ENCODE measurements around the gene FCGR3A. TPM values are rescaled to one million over a fixed set of nuclear protein-coding genes. Genes with fewer than 3 reads are reported as not detected.
A peak's percentile ranks its signal among the peaks of the same experiment; 100 is the strongest.
"Not testable (repeated sequence)": the region's sequence is repeated elsewhere in the genome, so short reads cannot be mapped to it uniquely, and the experiment has no call there.

The FCGR3A gene
- total RNA-seq, 1 experiment from 2014 or later: not detected

DNA sequence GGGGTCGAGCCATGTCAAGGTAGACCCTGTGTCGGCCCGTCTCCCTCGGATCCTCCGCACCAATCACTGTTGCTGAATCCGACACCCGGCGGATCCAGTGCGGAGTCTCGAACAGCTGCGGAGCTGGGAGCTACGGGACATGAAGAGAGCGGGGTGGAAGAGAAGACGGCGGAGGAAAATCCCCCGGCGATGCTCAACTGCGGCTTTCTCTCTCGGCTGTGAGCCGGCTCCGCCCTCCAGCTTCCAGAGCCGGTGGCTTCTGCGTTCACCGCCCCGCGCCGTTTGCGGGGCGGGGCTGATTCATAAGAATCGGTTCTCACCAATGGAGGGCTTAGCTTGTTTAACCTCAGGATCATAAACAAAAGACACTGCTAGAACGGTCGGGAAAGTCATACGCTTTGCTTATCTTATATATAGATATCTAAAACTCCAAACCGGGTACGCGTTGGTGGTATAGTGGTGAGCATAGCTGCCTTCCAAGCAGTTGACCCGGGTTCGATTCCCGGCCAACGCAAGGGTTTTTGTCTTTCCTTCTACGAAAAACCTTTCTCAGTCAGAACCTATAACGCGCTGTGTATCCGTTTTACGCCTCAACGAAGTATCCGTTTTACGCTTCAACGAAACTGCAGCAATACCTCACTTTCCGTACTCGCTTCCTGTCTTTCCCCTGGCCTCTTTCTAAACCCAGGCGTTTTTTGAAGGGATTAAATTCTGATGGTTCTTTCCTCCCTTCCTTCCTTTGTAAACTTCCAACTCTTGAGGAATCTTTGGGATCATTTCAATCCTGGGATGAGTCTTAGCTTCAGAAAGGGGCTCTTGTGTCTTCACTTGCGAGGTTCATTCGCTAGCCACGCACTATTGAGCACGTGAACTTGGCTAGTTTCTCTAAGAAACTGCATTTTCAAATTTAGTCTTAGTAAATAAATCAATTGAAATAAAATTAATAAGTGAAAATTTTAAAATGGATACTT, 18.7 kb downstream of the FCGR3A start:
- peak; percentile 97 for DNase-seq (ENCODE audit: low spot score)

DNA sequence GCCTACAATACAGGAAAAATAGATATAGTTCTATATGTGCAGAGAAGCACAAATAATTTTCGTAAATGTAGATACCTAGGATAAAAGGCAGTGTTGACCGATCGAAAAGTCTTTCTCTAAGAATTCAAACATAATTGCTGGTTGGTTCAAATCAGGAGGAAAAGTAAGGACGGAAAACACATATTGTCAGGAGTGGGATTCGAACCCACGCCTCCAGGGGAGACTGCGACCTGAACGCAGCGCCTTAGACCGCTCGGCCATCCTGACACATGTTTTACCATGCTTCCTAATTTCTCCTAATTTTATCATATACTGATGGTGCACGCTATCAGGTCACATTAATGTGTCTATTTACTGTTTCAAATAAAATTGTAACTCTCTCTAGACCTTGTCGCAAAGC, 19.5 kb downstream of the FCGR3A start:
- peak; percentile 81 for DNase-seq (ENCODE audit: low spot score)

DNA sequence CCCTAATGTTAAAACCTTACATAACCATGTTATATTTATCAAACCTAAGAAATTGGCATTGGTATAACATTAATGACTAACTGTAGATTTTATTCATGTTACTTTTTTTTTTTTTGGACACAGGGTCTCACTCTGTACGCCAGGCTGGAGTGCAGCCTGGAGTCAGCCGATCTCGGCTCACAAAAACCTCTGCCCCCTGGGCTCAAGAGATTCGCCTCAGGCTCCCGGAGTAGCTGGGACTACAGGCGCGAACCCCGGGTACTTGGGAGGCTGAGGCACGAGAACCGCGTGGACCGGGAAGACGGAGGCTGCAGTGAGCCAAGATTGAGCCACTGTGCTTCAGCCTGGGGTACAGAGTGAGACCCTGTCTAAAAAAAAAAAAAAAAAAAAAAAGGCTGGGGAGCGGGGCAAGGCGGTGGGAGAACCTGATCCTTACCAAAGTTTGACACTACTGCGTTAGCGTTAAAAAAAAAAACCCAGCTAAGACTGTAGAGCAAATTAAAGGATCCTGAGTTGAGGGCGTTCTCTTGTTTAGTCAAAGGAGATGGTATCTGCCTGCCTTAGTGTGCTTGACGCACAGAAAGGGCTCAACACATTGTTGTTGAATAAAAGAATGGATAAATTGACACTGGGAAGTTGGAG, 20.0 kb downstream of the FCGR3A start:
- DNase-seq (ENCODE audit: low spot score): peak; percentile 33

DNA sequence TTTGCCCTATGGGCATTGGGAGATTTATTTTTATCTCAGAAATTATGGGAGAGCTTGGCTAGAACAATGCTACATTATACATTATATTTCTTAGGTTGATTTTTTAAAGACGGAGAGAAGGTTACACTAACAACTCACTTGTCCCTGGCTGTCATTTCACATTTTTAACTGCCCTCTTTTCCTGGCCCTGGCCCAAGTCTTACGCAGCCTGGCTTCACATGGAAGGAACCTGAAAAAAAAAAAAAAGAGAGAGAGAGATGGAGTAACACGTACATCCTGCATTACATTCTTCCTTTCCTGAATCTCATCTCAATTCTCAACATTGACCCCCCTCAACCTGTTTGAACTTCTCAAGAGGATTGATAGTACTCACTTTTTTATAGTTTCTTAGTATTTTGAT, 21.1 kb downstream of the FCGR3A start:
- DNase-seq (ENCODE audit: low spot score): not testable (repeated sequence)

DNA sequence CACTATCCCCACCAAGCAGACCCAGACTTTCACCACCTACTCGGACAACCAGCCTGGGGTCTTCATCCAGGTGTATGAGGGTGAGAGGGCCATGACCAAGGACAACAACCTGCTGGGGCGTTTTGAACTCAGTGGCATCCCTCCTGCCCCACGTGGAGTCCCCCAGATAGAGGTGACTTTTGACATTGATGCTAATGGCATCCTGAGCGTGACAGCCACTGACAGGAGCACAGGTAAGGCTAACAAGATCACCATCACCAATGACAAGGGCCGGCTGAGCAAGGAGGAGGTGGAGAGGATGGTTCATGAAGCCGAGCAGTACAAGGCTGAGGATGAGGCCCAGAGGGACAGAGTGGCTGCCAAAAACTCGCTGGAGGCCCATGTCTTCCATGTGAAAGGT, 23.7 kb downstream of the FCGR3A start:
- not testable (repeated sequence) for DNase-seq (ENCODE audit: low spot score)

DNA sequence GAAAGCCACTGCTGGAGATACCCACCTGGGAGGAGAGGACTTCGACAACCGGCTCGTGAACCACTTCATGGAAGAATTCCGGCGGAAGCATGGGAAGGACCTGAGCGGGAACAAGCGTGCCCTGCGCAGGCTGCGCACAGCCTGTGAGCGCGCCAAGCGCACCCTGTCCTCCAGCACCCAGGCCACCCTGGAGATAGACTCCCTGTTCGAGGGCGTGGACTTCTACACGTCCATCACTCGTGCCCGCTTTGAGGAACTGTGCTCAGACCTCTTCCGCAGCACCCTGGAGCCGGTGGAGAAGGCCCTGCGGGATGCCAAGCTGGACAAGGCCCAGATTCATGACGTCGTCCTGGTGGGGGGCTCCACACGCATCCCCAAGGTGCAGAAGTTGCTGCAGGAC, 24.3 kb downstream of the FCGR3A start:
- DNase-seq (ENCODE audit: low spot score): not testable (repeated sequence)

DNA sequence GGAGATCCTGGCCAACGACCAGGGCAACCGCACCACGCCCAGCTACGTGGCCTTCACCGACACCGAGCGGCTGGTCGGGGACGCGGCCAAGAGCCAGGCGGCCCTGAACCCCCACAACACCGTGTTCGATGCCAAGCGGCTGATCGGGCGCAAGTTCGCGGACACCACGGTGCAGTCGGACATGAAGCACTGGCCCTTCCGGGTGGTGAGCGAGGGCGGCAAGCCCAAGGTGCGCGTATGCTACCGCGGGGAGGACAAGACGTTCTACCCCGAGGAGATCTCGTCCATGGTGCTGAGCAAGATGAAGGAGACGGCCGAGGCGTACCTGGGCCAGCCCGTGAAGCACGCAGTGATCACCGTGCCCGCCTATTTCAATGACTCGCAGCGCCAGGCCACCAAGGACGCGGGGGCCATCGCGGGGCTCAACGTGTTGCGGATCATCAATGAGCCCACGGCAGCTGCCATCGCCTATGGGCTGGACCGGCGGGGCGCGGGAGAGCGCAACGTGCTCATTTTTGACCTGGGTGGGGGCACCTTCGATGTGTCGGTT, 24.8 kb downstream of the FCGR3A start:
- DNase-seq (ENCODE audit: low spot score): not testable (repeated sequence)

DNA sequence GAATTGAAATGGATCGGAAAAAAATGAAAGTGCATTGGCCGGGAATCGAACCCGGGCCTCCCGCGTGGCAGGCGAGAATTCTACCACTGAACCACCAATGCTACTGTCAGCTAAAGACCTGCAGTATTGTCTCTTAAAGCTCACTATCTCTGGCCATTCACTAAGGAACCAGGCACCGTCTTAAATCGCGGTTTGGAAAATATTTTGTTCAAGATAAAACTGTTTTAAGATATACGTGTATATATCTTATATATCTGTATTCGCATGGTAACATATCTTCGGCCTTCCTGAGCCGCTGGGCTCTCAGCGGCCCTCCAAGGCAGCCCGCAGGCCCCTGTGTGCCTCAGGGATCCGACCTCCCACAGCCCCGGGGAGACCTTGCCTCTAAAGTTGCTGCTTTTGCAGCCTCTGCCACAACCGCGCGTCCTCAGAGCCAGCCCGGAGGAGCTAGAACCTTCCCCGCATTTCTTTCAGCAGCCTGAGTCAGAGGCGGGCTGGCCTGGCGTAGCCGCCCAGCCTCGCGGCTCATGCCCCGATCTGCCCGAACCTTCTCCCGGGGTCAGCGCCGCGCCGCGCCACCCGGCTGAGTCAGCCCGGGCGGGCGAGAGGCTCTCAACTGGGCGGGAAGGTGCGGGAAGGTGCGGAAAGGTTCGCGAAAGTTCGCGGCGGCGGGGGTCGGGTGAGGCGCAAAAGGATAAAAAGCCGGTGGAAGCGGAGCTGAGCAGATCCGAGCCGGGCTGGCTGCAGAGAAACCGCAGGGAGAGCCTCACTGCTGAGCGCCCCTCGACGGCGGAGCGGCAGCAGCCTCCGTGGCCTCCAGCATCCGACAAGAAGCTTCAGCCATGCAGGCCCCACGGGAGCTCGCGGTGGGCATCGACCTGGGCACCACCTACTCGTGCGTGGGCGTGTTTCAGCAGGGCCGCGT, 25.5 kb downstream of the FCGR3A start, which contains the start of gene HSPA6:
TSS of gene HSPA6 (plus strand) at position 724 of the 925 bp plus-strand sequence. CDS start at position 843, 119 bp downstream.
- DNase-seq (ENCODE audit: low spot score): peak; percentile 82

DNA sequence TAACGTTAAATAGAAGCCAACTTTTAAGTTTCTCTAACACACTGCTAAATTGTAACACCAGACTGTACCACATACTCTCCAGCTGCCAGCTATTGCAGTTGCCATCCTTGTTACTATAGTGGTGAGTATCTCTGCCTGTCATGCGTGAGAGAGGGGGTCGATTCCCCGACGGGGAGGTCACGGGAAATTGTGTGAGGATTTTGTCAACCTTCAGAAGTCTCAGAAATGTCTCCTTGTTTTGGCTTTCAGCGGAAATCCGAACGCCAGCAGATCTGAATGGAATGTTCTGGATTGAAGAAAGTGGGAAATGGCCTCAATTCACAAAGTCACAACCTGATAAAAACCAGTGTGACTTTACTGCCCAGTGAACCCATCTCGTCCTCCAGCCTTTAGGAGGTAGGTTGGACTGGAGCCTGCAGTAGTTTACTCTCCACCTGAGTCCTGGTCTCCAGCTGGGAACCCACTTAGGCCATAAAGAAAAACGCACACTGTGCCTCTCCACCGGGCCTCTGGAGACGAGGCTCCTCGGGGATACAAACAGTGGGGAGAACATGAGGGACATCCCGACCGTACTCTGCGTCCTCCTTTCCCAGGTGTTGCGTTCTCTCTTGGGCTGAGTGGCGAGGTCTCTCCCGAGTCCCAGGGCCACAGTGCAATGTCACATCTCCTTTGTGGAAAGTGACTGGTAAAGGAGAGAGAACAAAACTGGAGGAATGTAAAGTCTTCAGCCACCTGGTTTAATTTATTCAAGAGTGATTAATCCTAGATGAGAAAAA, 26.4 kb downstream of the FCGR3A start:
- DNase-seq (ENCODE audit: low spot score): not testable (repeated sequence)

DNA sequence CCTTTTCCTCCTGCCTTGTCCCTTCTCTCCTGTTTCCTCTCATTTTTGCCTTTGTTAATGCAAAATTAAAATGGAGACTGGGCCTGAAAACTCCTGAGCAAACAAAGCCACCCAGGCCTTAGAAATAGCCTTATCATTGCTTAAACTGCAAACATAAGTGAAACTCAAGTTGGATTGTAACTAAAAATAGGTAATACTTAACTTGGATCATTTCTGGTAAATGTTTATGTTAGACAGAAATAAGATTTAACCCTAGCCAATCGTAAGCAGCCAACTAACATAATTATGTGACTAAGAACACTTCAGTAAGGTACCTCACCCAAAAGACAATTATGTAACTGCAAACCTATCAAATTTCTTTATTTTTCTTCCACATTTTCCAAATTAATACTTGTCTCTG, 35.7 kb downstream of the FCGR3A start:
- DNase-seq (ENCODE audit: low spot score): not testable (repeated sequence)

DNA sequence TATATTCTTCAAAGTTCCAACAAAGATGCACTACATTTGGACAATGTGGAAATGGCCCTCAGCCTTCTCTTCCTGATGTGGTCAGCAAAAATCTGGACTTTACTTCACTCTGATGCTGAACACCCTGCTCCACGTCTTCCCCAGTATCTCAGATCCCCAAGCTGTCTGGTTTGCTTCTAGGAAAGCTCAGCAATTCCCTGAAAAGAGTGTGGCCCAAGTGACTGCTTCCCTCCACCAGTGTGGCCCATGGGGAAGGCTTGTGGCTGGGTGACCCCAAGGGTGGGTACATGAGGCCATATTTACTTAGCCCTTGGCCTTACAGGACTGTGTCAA, 36.2 kb downstream of the FCGR3A start:
- DNase-seq (ENCODE audit: low spot score): not testable (repeated sequence)

DNA sequence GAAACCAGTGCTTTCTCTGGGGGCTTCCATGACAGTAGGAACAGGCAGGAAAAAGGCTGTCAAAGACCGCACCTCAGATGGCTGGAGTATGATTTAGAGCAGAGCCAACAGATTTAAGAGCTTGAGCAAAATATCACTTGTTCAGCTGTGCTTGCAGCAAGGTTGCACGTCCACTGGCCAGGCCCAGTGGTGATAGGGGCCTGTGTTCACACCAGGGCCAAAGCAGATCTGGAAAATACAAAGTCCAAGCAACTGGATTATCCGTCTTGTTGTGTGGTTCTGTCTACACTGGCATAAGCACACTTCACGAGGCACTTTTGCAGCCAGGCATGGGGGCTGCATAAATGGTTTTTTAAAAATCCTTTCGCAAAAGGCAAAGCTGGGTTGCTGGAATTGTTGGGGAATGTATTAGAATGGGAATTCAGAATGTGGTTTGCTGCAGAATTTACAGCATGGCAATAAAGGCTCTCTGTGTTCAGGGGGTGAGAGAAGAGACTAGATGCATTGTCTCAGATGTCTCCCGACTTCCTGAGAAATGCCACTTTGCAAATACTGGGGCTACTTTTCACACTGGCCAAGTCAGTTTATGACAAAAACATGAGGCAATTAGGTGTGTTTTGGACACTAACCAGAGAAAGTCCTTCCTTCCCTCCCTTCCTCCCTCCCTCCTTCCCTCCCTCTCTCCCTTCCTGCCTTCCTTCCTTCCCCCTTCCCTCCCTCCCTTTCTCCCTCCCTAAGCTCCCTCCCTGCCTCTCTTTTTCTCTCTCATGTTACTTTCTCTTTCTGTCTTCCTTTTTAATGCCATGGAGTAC, 36.8 kb downstream of the FCGR3A start:
- not testable (repeated sequence) for DNase-seq (ENCODE audit: low spot score)

DNA sequence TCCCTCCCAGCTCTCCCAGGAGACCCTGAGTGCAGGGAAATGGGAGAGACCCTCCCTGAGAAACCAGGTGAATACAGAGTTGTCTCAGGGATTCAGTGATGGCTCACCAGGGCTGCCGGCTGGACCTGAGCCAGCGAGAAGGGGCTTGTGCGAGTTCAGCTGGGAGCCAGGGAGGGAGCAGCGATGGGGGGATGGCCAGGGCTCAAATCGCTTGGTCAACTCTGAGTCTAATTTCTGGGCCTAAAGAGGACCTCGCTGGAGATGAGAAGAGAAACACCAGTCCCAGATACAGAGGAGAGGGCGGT, 37.9 kb downstream of the FCGR3A start:
- no peak for DNase-seq (ENCODE audit: low spot score)

DNA sequence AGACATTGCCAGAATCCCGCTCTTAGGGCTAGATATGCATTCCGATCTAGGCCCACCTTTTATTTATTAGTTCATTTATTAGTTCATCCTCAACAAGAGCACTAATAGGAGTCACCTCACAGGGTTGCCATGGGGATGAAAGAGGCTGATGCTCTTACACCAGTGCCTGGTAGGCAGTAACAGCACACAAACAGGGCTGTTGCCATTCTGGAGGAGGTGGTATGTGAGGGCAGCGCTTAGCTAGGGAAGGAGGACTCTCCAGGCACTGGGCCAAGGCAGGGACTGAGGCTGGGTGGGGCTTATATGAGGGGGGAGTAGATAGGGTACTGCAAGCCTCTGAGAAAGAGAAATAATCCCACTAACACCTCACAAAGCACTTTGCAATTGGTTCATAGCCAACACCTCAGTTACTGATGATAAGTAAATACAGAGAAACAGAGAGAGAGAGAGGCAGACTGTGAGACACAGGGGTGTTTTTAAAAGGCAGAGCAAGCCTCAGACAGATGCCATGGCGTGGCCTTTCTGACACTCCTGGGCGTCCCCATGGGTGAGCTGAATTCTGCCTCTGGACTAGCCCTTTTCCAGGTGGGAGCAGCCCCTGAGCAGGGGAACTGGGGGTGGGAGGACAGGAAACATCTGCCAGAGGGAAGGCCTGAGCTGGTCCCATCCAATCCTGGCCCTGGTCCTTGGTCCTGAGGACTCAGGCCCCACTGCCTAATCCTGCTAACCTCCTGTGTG, 38.4 kb downstream of the FCGR3A start:
- no peak for DNase-seq (ENCODE audit: low spot score)

DNA sequence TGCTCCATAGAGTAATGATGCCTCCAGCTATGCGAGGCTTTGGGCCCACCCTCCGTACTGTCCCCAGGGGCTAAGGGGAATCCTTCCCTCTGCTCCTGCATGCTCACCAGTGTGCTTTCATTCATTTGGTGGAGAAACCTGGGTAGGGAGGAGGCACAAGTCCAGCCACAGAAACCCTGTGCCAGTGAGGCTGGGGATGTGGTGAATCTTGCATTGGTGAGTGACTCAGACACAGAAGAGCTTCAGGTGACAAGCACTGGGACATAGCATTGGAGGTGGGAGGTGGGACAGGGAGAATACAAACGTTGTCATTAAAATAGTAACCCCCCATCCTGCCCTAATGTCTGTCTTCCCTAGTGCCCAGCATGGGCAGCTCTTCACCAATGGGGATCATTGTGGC, 39.1 kb downstream of the FCGR3A start:
- DNase-seq (ENCODE audit: low spot score): no peak

DNA sequence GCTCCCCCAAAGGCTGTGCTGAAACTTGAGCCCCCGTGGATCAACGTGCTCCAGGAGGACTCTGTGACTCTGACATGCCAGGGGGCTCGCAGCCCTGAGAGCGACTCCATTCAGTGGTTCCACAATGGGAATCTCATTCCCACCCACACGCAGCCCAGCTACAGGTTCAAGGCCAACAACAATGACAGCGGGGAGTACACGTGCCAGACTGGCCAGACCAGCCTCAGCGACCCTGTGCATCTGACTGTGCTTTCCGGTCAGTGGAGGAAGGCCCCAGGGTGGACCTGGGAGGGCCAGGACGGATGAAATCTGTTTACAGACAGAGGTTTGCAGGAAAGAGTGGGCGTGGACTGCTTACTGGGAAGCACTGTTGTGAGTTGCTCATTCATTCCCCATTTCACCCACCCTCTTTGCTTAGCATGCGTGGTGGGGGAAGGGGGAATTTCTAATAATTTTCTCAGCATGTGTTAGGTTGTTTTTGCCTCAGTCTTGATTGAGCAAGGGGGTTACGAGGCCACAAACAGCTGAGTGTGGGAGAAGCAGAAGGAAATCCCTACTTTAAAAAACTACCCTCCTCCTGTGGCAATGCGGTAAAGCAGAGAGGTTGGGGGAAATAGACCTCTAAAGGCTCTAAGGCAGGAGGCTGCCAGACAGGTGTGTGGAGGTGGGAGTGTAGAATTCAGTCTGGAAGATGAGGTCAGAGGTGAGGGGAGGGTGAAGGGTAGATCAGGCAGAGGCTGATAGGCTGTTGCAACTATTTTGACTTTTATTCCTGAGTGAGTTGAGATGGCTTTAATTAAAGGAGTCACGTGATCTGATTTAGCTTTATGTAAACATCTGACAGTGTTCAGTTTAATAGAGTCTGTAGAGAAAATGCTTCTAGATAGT, 43.0 kb downstream of the FCGR3A start:
- DNase-seq (ENCODE audit: low spot score): no peak

DNA sequence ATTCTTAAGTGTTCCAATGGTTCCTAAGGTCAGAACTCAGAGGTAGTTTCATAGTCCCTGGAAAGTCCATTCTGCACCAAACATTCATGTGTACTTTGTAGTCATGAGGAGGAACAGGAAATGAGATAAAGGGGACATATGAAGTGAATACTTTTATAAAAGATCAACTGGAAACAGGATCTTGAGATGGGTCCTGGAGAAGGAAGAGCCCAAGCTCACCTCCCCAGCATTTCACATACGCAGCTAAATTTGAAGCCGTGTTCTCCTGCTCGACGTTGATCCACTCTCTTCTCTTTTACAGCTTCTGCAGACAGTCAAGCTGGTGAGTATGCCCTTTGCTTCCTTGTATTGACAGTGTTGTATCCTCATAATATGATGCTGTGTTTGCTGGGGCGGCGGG, 43.9 kb downstream of the FCGR3A start:
- no peak for DNase-seq (ENCODE audit: low spot score)

DNA sequence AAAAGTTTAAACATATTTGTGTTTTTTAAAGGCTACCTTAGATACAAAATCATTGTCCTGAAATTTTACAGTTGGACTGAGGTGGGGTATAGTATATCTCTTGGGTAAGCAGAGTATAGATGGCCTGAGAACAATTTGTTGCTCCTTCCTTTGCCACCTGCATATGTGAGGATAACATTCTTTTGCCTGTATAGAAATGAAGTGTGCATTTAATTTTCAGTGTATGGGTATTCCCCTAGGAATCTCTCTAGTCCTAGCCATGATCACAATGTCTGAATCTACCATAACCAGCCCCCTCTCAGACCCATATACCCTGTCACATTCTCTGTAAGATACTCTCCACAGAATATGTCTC, 46.2 kb downstream of the FCGR3A start:
- no peak for DNase-seq (ENCODE audit: low spot score)
